A673 (cell line): ENCODE results near the gene NLRP3.

ENCODE experiments used
- EZH2 ChIP-seq: fragments of 200-600 bp; sonication (generic); IDR thresholded peaks from 2 replicates; pipeline ENCODE4 v1.6.1; 2017; ENCODE audit warnings: borderline replicate concordance, low read depth, mild to moderate bottlenecking, mixed read lengths, antibody characterized with exemption, low read length; ENCODE audit not compliant: poor library complexity, severe bottlenecking
- TF ChIP-seq, protein P1 (sequence below): fragments of 300-800, 200-600 bp; sonication (generic); conservative IDR thresholded peaks from 2 replicates; pipeline ENCODE4 v1.5.1; 2017; ENCODE audit warnings: low read depth, mild to moderate bottlenecking, antibody characterized with exemption, low read length, moderate library complexity, mixed read lengths

DNA sequence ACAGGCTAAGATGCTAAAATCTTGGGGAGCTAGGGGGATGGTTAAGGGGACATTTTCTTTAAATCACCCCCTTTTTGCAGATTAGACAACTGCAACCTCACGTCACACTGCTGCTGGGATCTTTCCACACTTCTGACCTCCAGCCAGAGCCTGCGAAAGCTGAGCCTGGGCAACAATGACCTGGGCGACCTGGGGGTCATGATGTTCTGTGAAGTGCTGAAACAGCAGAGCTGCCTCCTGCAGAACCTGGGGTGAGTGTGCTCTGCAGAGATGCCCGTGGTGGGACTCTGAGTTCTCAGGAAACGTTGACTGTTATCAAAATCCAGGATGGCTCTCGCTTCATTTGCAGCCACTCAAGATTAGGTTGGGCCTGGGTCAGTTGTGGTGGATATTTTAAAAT lies 28.6 kb downstream of the NLRP3 start:
- TF ChIP-seq, protein P1, sequence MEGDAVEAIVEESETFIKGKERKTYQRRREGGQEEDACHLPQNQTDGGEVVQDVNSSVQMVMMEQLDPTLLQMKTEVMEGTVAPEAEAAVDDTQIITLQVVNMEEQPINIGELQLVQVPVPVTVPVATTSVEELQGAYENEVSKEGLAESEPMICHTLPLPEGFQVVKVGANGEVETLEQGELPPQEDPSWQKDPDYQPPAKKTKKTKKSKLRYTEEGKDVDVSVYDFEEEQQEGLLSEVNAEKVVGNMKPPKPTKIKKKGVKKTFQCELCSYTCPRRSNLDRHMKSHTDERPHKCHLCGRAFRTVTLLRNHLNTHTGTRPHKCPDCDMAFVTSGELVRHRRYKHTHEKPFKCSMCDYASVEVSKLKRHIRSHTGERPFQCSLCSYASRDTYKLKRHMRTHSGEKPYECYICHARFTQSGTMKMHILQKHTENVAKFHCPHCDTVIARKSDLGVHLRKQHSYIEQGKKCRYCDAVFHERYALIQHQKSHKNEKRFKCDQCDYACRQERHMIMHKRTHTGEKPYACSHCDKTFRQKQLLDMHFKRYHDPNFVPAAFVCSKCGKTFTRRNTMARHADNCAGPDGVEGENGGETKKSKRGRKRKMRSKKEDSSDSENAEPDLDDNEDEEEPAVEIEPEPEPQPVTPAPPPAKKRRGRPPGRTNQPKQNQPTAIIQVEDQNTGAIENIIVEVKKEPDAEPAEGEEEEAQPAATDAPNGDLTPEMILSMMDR, result no peak
- TF ChIP-seq EZH2, result no peak
